ENCODE measurements around the gene GCK.

Gene GCK

DNA sequence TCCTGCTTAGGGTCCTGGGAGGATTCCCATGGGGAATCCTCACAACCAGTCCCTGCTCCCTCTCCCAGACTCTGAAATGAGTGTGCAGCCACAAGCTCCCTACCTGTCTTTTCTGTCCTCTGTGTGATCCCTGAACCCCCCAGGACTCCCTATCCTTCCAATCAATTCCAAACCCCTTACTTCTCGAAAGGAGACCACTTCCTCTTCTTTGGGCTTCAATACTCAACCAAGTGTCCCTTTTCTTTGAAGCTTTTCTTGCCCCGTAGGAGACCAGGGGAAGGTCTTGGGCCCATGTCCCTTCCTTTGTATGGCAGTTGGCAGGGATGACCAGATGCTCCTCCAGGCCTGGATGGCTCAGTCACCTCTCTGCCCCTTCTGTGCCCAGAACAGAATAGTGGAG is 83.4 kb downstream of the GCK start:
- no peak for DNase-seq
- in situ Hi-C loops (cut with HindIII; ENCODE audit: low pct_ligation_motif_present, low pct_unique_long_range_greater_than_20kb, low sequenced_read_pairs): no loop called here

DNA sequence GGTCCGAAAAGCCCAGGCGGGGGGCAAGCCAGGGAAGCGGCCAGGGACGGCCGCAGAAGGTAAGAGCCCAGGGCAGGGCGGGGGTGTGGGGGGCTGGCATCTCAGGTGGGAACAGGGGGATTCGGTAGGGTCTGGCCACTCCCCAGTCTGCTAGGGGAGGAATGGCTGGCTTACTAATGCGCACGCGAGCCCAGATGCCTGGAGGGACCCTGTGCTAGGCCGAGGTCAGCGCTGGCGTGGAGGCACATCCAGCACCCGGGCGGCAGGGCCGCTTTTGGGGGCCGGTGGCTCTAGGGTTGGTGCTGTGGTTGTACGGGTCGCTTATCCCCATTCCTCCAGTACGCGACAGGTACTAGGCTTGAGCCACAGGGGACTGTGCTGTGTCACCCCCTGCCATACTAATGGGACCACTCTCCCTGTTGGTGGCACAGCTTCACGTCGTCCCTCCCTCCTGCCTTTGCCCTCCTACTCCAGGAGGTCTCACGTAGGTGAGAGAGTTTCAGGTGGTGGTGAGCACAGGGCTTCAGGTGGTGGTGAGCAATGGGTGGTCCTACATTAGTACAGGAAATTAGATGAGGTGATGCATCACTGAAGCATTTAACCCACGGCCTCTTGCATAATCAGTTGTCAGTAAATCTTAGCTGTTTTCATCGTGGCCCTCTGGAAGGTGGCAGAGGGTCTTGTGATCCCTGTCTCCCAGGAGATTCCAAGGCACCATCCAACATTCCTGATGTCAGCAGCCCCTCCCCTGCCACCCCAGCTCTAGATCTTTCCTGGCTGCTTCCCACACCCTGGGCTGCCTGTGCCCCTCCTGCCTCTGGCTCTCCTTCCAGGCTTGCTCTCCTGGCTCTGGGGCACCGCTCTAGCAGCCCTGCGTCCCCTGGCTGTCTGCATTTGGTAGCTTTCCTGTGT is 84.1 kb downstream of the GCK start:
- DNase-seq: no peak
- in situ Hi-C loops (cut with HindIII; ENCODE audit: low pct_ligation_motif_present, low pct_unique_long_range_greater_than_20kb, low sequenced_read_pairs): no loop called here

- in situ Hi-C loops (cut with HindIII; ENCODE audit: low pct_ligation_motif_present, low pct_unique_long_range_greater_than_20kb, low sequenced_read_pairs): no loop called here
- DNase-seq: no peak
These were observed 85.0 kb downstream of the GCK start, which contains the start of gene AEBP1 for GRCh38 chr7:44103923-44104859. AEBP1 (plus strand) TSS chr7:44104345; CDS start chr7:44104666, 321 bp downstream.

- in situ Hi-C loops (cut with HindIII; ENCODE audit: low pct_ligation_motif_present, low pct_unique_long_range_greater_than_20kb, low sequenced_read_pairs): no loop called here
- DNase-seq: no peak
These were observed 85.7 kb downstream of the GCK start for GRCh38 chr7:44103566-44103922.

GRCh38 chr7:44102846-44103565 is 86.2 kb downstream of the GCK start:
- in situ Hi-C loops (cut with HindIII; ENCODE audit: low pct_ligation_motif_present, low pct_unique_long_range_greater_than_20kb, low sequenced_read_pairs): no loop called here
- no peak for DNase-seq

GRCh38 chr7:44101966-44102845 is 87.0 kb downstream of the GCK start:
- in situ Hi-C loops (cut with HindIII; ENCODE audit: low pct_ligation_motif_present, low pct_unique_long_range_greater_than_20kb, low sequenced_read_pairs): no loop called here
- DNase-seq: no peak

- in situ Hi-C loops (cut with HindIII; ENCODE audit: low pct_ligation_motif_present, low pct_unique_long_range_greater_than_20kb, low sequenced_read_pairs): no loop called here
- DNase-seq: no peak
These were observed 87.8 kb downstream of the GCK start for GRCh38 chr7:44101303-44101965.

- DNase-seq: no peak
These were observed 88.6 kb downstream of the GCK start for GRCh38 chr7:44100458-44101302.

DNA sequence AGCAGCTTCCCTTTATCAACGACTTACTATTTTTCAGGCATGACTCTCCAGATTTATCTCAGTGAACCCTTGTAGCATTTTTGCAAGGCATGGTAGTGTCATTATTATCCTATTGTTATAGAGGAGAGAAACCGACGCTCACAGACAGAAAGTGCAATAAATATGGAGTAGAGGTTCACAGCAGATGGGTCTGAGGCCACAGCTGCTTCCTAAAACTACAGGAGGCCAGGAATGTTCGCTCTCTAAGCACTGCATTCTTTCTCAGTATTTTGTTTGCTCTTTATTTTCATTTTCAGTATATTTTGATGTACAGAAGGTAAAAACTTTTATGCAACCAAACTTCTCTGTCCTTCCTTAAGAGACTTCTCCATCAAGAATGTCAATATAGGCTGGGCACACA is 89.6 kb downstream of the GCK start:
- no peak for DNase-seq
- in situ Hi-C loops (cut with HindIII; ENCODE audit: low pct_ligation_motif_present, low pct_unique_long_range_greater_than_20kb, low sequenced_read_pairs): loop anchor here (25.0 kb wide), 1 partner anchor 113 kb away; the partner anchor contains the start of gene YKT6

More at GRCh38 chr7:44100458-44101302, 88.6 kb downstream of the GCK start:
- in situ Hi-C loops (cut with HindIII; ENCODE audit: low pct_ligation_motif_present, low pct_unique_long_range_greater_than_20kb, low sequenced_read_pairs): no loop called here

DNA sequence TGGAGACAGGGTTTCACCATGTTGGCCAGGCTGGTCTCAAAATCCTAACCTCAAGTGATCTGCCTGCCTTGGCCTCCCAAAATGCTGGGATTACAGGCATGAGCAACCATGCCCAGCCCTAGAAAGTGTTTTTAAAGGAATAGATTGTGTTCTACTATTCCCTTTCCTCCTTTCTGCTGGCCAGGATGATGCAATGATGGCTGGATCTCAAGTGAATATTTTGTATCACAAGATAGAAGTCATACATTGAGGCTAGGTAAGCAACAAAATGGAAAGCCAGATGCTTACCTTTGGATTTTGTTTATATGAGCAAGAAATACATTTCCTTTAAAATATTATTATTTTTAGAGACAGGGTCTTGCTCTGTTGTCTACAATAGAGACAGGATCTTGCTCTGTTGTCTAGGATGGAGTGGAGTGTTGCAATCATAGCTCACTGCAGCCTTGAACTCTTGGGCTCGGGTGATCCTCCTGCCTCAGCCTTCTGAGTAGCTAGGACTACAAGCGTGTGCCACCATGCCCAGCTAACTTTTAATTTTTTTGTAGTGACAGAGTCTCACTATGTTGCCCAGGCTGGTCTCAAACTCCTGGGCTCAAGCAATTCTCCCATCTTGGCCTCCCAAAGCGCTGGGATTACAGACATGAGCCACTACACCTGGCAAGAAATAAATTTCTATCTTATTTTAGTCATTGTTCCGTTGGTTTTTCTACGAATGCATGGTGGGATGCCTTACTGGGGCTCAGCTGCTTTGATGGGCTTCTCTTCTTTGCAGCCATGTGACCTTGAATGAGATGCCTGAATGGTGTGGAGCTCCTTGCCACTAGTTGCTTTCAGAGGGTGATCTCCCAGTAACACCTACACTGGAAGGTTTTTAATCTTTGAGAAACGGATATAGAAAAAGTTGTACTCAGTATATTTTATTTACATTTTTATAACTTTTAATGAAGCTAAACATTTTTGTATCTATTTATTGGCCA is 90.9 kb downstream of the GCK start:
- DNase-seq: no peak
- in situ Hi-C loops (cut with HindIII; ENCODE audit: low pct_ligation_motif_present, low pct_unique_long_range_greater_than_20kb, low sequenced_read_pairs): loop anchor here (25.0 kb wide), 1 partner anchor 114 kb away; the partner anchor contains the start of gene YKT6

DNA sequence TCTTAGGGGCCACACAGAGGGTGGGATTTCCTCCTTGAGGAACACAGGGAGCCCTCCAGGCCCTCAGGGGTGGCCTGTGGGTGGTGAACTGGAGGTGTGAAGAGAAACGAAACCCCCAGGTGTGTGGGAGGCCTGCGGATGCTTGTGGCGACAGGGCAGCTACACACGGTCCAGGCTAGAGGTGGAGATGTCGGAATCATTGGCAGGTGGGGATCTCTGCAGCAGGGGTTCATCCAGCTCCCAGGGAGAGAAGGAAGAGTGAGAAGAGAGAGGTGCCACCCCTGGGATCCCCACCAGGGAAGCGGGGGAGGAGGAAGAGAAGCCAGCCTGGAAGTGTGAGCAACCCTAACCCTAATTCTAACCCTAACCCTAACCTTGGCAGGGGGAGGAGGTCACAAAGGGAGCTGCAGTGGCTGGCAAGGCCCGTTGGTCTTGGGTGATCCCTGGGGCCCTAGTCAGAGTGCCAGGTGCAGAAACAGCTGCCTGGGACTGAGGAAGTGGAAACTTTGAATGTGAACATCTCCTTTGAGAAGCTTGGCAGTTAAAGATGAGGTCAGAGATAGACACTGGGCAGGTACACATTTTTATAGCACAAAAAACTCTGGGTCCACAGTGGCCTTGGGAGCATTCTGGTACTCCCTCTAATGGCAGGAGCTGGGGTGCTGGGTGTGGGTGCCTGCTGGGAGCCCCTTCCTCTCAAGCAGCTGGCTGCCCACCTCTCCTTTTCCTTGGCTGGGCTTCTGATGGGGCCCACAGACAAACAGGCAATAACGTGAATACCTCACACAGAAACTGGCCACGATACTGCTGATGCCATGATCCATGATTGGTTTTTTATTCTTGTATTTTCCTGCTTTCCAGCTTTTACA is 91.9 kb downstream of the GCK start:
- DNase-seq: no peak
- in situ Hi-C loops (cut with HindIII; ENCODE audit: low pct_ligation_motif_present, low pct_unique_long_range_greater_than_20kb, low sequenced_read_pairs): loop anchor here (25.0 kb wide), 1 partner anchor 115 kb away; the partner anchor contains the start of gene YKT6

DNA sequence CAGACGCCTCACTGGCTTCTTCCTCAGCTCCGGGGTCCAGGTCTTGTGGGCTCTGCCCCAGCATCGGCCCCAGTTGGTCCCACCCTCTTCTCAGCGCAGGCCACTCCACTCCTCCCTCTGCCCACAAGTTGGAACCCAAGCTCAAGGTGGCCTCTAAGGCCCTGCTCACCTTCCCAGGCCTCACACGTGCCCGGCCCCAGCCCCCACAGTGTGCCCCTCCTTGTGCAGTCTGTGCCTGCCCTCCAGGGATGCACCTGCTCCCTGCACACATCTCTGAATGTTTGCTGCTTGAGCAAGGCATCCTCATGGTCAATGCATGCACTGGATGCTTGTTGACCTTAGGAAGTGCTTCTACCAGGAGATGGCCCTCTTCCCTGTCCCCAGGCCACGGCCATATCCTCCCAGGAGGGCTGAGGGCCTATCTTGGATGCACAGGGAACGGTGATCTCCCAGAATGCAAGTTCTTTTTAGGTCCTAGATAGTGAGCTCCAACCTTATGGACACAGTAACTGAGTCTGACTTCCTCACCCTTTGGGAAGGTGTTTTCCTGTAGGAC is 92.8 kb downstream of the GCK start:
- in situ Hi-C loops (cut with HindIII; ENCODE audit: low pct_ligation_motif_present, low pct_unique_long_range_greater_than_20kb, low sequenced_read_pairs): loop anchor here (25.0 kb wide), 1 partner anchor 116 kb away; the partner anchor contains the start of gene YKT6
- no peak for DNase-seq

DNA sequence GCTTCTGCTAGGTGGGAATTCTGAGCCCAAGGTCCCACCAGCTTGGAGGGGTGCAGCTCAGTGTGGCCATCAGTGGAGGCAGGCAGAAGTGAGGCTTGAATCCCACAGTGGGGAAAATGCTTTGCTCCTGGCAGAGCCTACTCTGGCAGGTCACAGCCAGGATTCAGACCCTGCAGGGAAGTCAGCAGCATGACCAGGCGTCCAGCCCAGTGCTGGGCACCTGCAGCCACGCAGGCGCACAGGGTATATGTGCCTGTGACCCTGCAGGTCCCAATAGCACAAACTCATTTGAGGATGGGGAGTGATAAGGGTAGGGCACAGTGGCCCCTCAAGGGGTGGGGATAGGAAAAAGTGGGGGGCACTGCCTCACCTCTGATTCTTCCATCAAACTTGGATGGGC is 93.5 kb downstream of the GCK start:
- DNase-seq: no peak
- in situ Hi-C loops (cut with HindIII; ENCODE audit: low pct_ligation_motif_present, low pct_unique_long_range_greater_than_20kb, low sequenced_read_pairs): loop anchor here (25.0 kb wide), 1 partner anchor 117 kb away; the partner anchor contains the start of gene YKT6
